Mesendoderm (in vitro differentiated cells): ENCODE data around the gene BTBD6.

ENCODE experiments used
- DNase-seq: peaks from one replicate; pipeline ENCODE4 v3.0.0; 2013
- H2AK5ac ChIP-seq: 2 replicates; pipeline ENCODE4 v1.6.1; 2013; ENCODE audit warnings: low read length, inconsistent platforms
- H2BK120ac ChIP-seq: 2 replicates; pipeline ENCODE4 v1.6.1; 2013; ENCODE audit warnings: low read depth, mild to moderate bottlenecking, low read length, moderate library complexity, mixed read lengths
- H2BK15ac ChIP-seq: replicated peaks from 2 replicates; pipeline ENCODE4 v1.6.1; 2013; ENCODE audit warnings: low read depth, mild to moderate bottlenecking, moderate library complexity
- H2BK5ac ChIP-seq: 2 replicates; pipeline ENCODE4 v1.6.1; 2013; ENCODE audit warnings: low read length, inconsistent platforms
- H3K18ac ChIP-seq: 2 replicates; pipeline ENCODE4 v1.6.1; 2013; ENCODE audit warnings: mild to moderate bottlenecking, low read length, mixed read lengths
- H3K23ac ChIP-seq: one replicate; pipeline ENCODE4 v1.6.1; 2013; ENCODE audit warnings: low read length
- H3K27ac ChIP-seq: 2 replicates; pipeline ENCODE4 v1.5.1; 2013; ENCODE audit warnings: low read depth, mild to moderate bottlenecking, inconsistent platforms, low read length, moderate library complexity
- H3K27me3 ChIP-seq: 2 replicates; pipeline ENCODE4 v1.6.1; 2013; ENCODE audit warnings: low read length, control low read depth, mild to moderate bottlenecking, inconsistent platforms; ENCODE audit not compliant: insufficient read depth, poor library complexity
- H3K36me3 ChIP-seq: 2 replicates; pipeline ENCODE4 v1.6.1; 2013; ENCODE audit warnings: low read length, inconsistent platforms; ENCODE audit not compliant: control insufficient read depth, insufficient read depth
- H3K4ac ChIP-seq: one replicate; pipeline ENCODE4 v1.6.1; 2013; ENCODE audit warnings: low read depth, mild to moderate bottlenecking, low read length, moderate library complexity
- H3K4me1 ChIP-seq: 2 replicates; pipeline ENCODE4 v1.6.1; 2013; ENCODE audit warnings: low read depth, low read length, inconsistent platforms; ENCODE audit not compliant: control insufficient read depth
- H3K4me2 ChIP-seq: 2 replicates; pipeline ENCODE4 v1.6.1; 2013; ENCODE audit warnings: low read length
- H3K4me3 ChIP-seq: 2 replicates; pipeline ENCODE4 v1.5.1; 2013; ENCODE audit warnings: mild to moderate bottlenecking, low read length
- H3K56ac ChIP-seq: one replicate; pipeline ENCODE4 v1.6.1; 2013; ENCODE audit warnings: low read length
- H3K79me1 ChIP-seq: 2 replicates; pipeline ENCODE4 v1.6.1; 2013; ENCODE audit warnings: low read length, inconsistent platforms
- H3K79me2 ChIP-seq: 2 replicates; pipeline ENCODE4 v1.6.1; 2013; ENCODE audit warnings: mild to moderate bottlenecking, low read length; ENCODE audit not compliant: control insufficient read depth, insufficient read depth
- H3K9ac ChIP-seq: 2 replicates; pipeline ENCODE4 v1.6.1; 2013; ENCODE audit warnings: low read length, inconsistent platforms
- H4K5ac ChIP-seq: one replicate; pipeline ENCODE4 v1.6.1; 2013; ENCODE audit warnings: low read length
- H4K8ac ChIP-seq: one replicate; pipeline ENCODE4 v1.6.1; 2013; ENCODE audit warnings: low read depth, mild to moderate bottlenecking, control low read depth, low read length, moderate library complexity
- WGBS: extraction: QIAGEN DNeasy Blood & Tissue Kit; methylation state at CpG from one replicate; pipeline ENCODE4 v1.1.7; 2013; ENCODE audit warnings: low lambda C conversion rate, missing lambda C conversion rate; ENCODE audit not compliant: insufficient coverage; ENCODE audit errors: extremely low coverage; 5-methylcytosine and 5-hydroxymethylcytosine counted together

The BTBD6 gene

GRCh38 chr14:105282098-105282725, 33.9 kb downstream of the BTBD6 start:
- Histone ChIP-seq H4K8ac (no peak overlapping the region), H3K36me3 (no peaks in the 10 kb centered on the region), H3K79me1 (no peaks in the 10 kb centered on the region), H2BK120ac (no peak overlapping the region), H3K23ac (no peak overlapping the region), H3K56ac (no peak overlapping the region), H3K18ac (no peak overlapping the region), H3K4me2 (no peak overlapping the region), H2BK5ac (no peak overlapping the region), H3K27ac (no peak overlapping the region), H3K79me2 (no peaks in the 10 kb centered on the region), H3K4me1 (no peaks in the 10 kb centered on the region), H2BK15ac (no peak overlapping the region), H2AK5ac (no peak overlapping the region), H3K27me3 (no peaks in the 10 kb centered on the region), H3K4ac (no peak overlapping the region), H4K5ac (no peak overlapping the region), H3K9ac (no peak overlapping the region), H3K4me3 (no peak overlapping the region)
- WGBS = no CpG with 5 or more reads among the region's 16 CpGs
- DNase-seq = no peak

- Histone ChIP-seq H2BK5ac (no peak overlapping the region), H3K18ac (no peak overlapping the region), H3K56ac (no peak overlapping the region), H3K4me2 (no peak overlapping the region), H4K8ac (no peak overlapping the region), H3K79me2 (no peaks in the 10 kb centered on the region), H3K36me3 (no peaks in the 10 kb centered on the region), H3K4ac (no peak overlapping the region), H3K27ac (no peak overlapping the region), H2AK5ac (no peak overlapping the region), H3K23ac (no peak overlapping the region), H3K4me1 (no peaks in the 10 kb centered on the region), H4K5ac (no peak overlapping the region), H2BK15ac (no peak overlapping the region), H3K27me3 (no peaks in the 10 kb centered on the region), H3K4me3 (no peak overlapping the region), H2BK120ac (no peak overlapping the region), H3K79me1 (no peaks in the 10 kb centered on the region), H3K9ac (no peak overlapping the region)
- WGBS = no CpG with 5 or more reads among the region's 10 CpGs
- peak; percentile 58 for DNase-seq
Measured at GRCh38 chr14:105283028-105283427, 34.7 kb downstream of the BTBD6 start.

- no peak for DNase-seq
- Histone ChIP-seq H3K9ac (no peak overlapping the region), H3K4me1 (no peaks in the 10 kb centered on the region), H2AK5ac (no peak overlapping the region), H3K18ac (no peak overlapping the region), H2BK5ac (no peak overlapping the region), H3K27ac (no peak overlapping the region), H2BK120ac (no peak overlapping the region), H3K4ac (no peak overlapping the region), H3K56ac (no peak overlapping the region), H3K4me2 (no peak overlapping the region), H3K36me3 (no peaks in the 10 kb centered on the region), H4K5ac (no peak overlapping the region), H4K8ac (no peak overlapping the region), H3K4me3 (no peak overlapping the region), H3K27me3 (no peaks in the 10 kb centered on the region), H3K79me1 (no peaks in the 10 kb centered on the region), H3K79me2 (no peaks in the 10 kb centered on the region), H2BK15ac (no peak overlapping the region), H3K23ac (no peak overlapping the region)
- no CpG with 5 or more reads among the region's 15 CpGs for WGBS
Measured at GRCh38 chr14:105283899-105284298, 35.6 kb downstream of the BTBD6 start.

GRCh38 chr14:105285174-105285573, 36.8 kb downstream of the BTBD6 start:
- no peak overlapping the region for H2BK5ac ChIP-seq
- H3K4me3 ChIP-seq = no peak overlapping the region
- no peaks in the 10 kb centered on the region for H3K79me1 ChIP-seq
- H3K18ac ChIP-seq = no peak overlapping the region
- no peak overlapping the region for H3K4ac ChIP-seq
- no peak overlapping the region for H2BK15ac ChIP-seq
- no peaks in the 10 kb centered on the region for H3K27me3 ChIP-seq
- H3K27ac ChIP-seq = no peak overlapping the region
- no peak overlapping the region for H3K4me2 ChIP-seq
- no peaks in the 10 kb centered on the region for H3K4me1 ChIP-seq
- no peak overlapping the region for H4K8ac ChIP-seq
- H3K36me3 ChIP-seq = no peaks in the 10 kb centered on the region
- no peak overlapping the region for H2BK120ac ChIP-seq
- no peak overlapping the region for H3K23ac ChIP-seq
- no peak overlapping the region for H4K5ac ChIP-seq
- H3K9ac ChIP-seq = no peak overlapping the region
- no peaks in the 10 kb centered on the region for H3K79me2 ChIP-seq
- H3K56ac ChIP-seq = no peak overlapping the region
- DNase-seq = no peak
- no CpG with 5 or more reads among the region's 8 CpGs for WGBS
- H2AK5ac ChIP-seq = no peak overlapping the region

- H3K9ac ChIP-seq = no peak overlapping the region
- peaks cover 2% of the 10 kb centered on the region for H3K79me2 ChIP-seq
- H4K5ac ChIP-seq = no peak overlapping the region
- no peak overlapping the region for H3K4me2 ChIP-seq
- no peak for DNase-seq
- no peaks in the 10 kb centered on the region for H3K36me3 ChIP-seq
- no peak overlapping the region for H3K4ac ChIP-seq
- WGBS = no CpG with 5 or more reads among the region's 9 CpGs
- no peak overlapping the region for H3K56ac ChIP-seq
- H3K18ac ChIP-seq = no peak overlapping the region
- H2BK120ac ChIP-seq = no peak overlapping the region
- H2BK5ac ChIP-seq = no peak overlapping the region
- no peak overlapping the region for H3K27ac ChIP-seq
- H2AK5ac ChIP-seq = no peak overlapping the region
- H3K4me3 ChIP-seq = no peak overlapping the region
- no peak overlapping the region for H2BK15ac ChIP-seq
- H3K4me1 ChIP-seq = no peaks in the 10 kb centered on the region
- H3K27me3 ChIP-seq = no peaks in the 10 kb centered on the region
- peaks cover 2% of the 10 kb centered on the region for H3K79me1 ChIP-seq
- no peak overlapping the region for H4K8ac ChIP-seq
- no peak overlapping the region for H3K23ac ChIP-seq
Measured at GRCh38 chr14:105286759-105287144, 38.4 kb downstream of the BTBD6 start.
